Mesenchymal stem cell (in vitro differentiated cells and primary cell): ENCODE data around the gene CASP8AP2.

Experiments
- DNase-seq: peaks from one replicate; pipeline ENCODE4 v3.0.0-alpha.2; 2013
- H2AFZ ChIP-seq: one replicate; pipeline ENCODE4 v1.6.1; 2013; ENCODE audit warnings: low read depth, mild to moderate bottlenecking, control low read depth, inconsistent platforms, low read length, moderate library complexity
- H2AK5ac ChIP-seq: 2 replicates; pipeline ENCODE4 v1.6.1; 2013; ENCODE audit warnings: low read length, moderate library complexity, mild to moderate bottlenecking, inconsistent platforms; ENCODE audit not compliant: severe bottlenecking
- H2BK120ac ChIP-seq: one replicate; pipeline ENCODE4 v1.6.1; 2013; ENCODE audit warnings: low read depth, mild to moderate bottlenecking, inconsistent platforms, low read length, moderate library complexity
- H2BK12ac ChIP-seq, 2 experiments: one replicate each; pipeline ENCODE4 v1.6.1; 2013; ENCODE audit warnings: inconsistent platforms in 2 of 2, low read length in 2 of 2, mild to moderate bottlenecking in 2 of 2, moderate library complexity in 2 of 2, control low read depth in 1 of 2
- H2BK15ac ChIP-seq: one replicate; pipeline ENCODE4 v1.6.1; 2013; ENCODE audit warnings: mild to moderate bottlenecking, low read depth, inconsistent platforms; ENCODE audit not compliant: poor library complexity, severe bottlenecking
- H2BK5ac ChIP-seq: 2 replicates; pipeline ENCODE4 v1.6.1; 2013; ENCODE audit warnings: low read depth, mild to moderate bottlenecking, low read length, control low read depth, inconsistent platforms; ENCODE audit not compliant: poor library complexity, severe bottlenecking
- H3K14ac ChIP-seq, 2 experiments: one replicate each; pipeline ENCODE4 v1.6.1; 2013; ENCODE audit warnings: inconsistent platforms in 2 of 2, low read length in 2 of 2, control low read depth in 1 of 2, mild to moderate bottlenecking in 1 of 2, moderate library complexity in 1 of 2
- H3K18ac ChIP-seq, 2 experiments: one replicate each; pipeline ENCODE4 v1.6.1; 2013; ENCODE audit warnings: inconsistent platforms in 2 of 2, low read length in 2 of 2, control low read depth in 1 of 2, low read depth in 1 of 2, mild to moderate bottlenecking in 1 of 2
- H3K23ac ChIP-seq, 2 experiments: one replicate each; pipeline ENCODE4 v1.6.1; 2013; ENCODE audit warnings: inconsistent platforms in 2 of 2, low read length in 2 of 2, mild to moderate bottlenecking in 2 of 2, moderate library complexity in 2 of 2, control low read depth in 1 of 2
- H3K27ac ChIP-seq: 2 replicates; pipeline ENCODE4 v1.5.1; 2013; ENCODE audit warnings: mild to moderate bottlenecking, moderate library complexity, low read length, control low read depth, inconsistent platforms; ENCODE audit not compliant: poor library complexity, severe bottlenecking
- H3K27me3 ChIP-seq, 2 experiments: 2 replicates each; pipeline versions ENCODE4 v1.6.1 to v1.7.0; 2013; ENCODE audit warnings: low read length in 2 of 2, mild to moderate bottlenecking in 2 of 2, moderate library complexity in 2 of 2, control low read depth in 1 of 2, inconsistent platforms in 1 of 2; ENCODE audit not compliant: control insufficient read depth in 1 of 2, insufficient read depth in 1 of 2
- H3K36me3 ChIP-seq, 2 experiments: 2 replicates each; pipeline versions ENCODE4 v1.6.1 to v1.7.0; 2013; ENCODE audit warnings: low read length in 2 of 2, control low read depth in 1 of 2, inconsistent platforms in 1 of 2, low read depth in 1 of 2, mild to moderate bottlenecking in 1 of 2; ENCODE audit not compliant: insufficient read depth in 2 of 2, control insufficient read depth in 1 of 2
- H3K4ac ChIP-seq, 2 experiments: one replicate each; pipeline ENCODE4 v1.6.1; 2013; ENCODE audit warnings: inconsistent platforms in 2 of 2, low read length in 2 of 2, mild to moderate bottlenecking in 2 of 2, moderate library complexity in 2 of 2, control low read depth in 1 of 2, low read depth in 1 of 2
- H3K4me1 ChIP-seq: 2 replicates; pipeline ENCODE4 v1.6.1; 2013; ENCODE audit warnings: low read depth, low read length, control low read depth; ENCODE audit not compliant: control insufficient read depth, insufficient read depth
- H3K4me2 ChIP-seq: 2 replicates; pipeline ENCODE4 v1.6.1; 2013; ENCODE audit warnings: low read length, mild to moderate bottlenecking, inconsistent platforms; ENCODE audit not compliant: poor library complexity, severe bottlenecking
- H3K4me3 ChIP-seq, 2 experiments: 2 replicates each; pipeline versions ENCODE4 v1.5.1 to v1.7.0; 2013; ENCODE audit warnings: low read length in 2 of 2, mild to moderate bottlenecking in 2 of 2, control low read depth in 1 of 2, low read depth in 1 of 2; ENCODE audit not compliant: insufficient read depth in 1 of 2
- H3K79me1 ChIP-seq: replicated peaks from 2 replicates; pipeline ENCODE4 v1.6.1; 2013; ENCODE audit warnings: mild to moderate bottlenecking, control low read depth, low read length, inconsistent platforms; ENCODE audit not compliant: poor library complexity, severe bottlenecking
- H3K9ac ChIP-seq: 2 replicates; pipeline ENCODE4 v1.7.0; 2013; ENCODE audit warnings: mild to moderate bottlenecking, low read length, moderate library complexity
- H3K9me3 ChIP-seq: 2 replicates; pipeline ENCODE4 v1.7.0; 2013; ENCODE audit warnings: mild to moderate bottlenecking, low read length; ENCODE audit not compliant: control insufficient read depth
- H4K8ac ChIP-seq: one replicate; pipeline ENCODE4 v1.6.1; 2013; ENCODE audit warnings: inconsistent platforms, mild to moderate bottlenecking, low read length, moderate library complexity
- H4K91ac ChIP-seq: one replicate; pipeline ENCODE4 v1.6.1; 2013; ENCODE audit warnings: mild to moderate bottlenecking, low read length, inconsistent platforms
- WGBS: methylation state at CpG from one replicate; pipeline ENCODE4 v1.1.7; 2013; ENCODE audit warnings: mixed read lengths; 5-methylcytosine and 5-hydroxymethylcytosine counted together

The CASP8AP2 gene

GRCh38 chr6:89828988-89829471 is 650 bp upstream of the CASP8AP2 start:
- 32% methylated on average over 18 of the region's 18 CpGs for WGBS
- H2BK5ac ChIP-seq = no peak overlapping the region
- H2AFZ ChIP-seq = peak overlapping the region; percentile 16
- no peak overlapping the region for H4K91ac ChIP-seq
- peak overlapping the region; percentile 92 for H3K9ac ChIP-seq
- no peak overlapping the region for H2AK5ac ChIP-seq
- H3K4me1 ChIP-seq = peaks cover 7% of the 10 kb centered on the region
- H3K23ac ChIP-seq = no peak overlapping the region
- peaks cover 12% of the 10 kb centered on the region for H3K79me1 ChIP-seq
- no peak overlapping the region for H2BK12ac ChIP-seq
- H3K4me2 ChIP-seq = peak overlapping the region; percentile 79
- peak overlapping the region; percentile 75 for H2BK120ac ChIP-seq
- no peaks in the 10 kb centered on the region for H3K27me3 ChIP-seq
- no peak for DNase-seq
- peak overlapping the region; percentile 38 to 98 for H3K4me3 ChIP-seq
- H3K27ac ChIP-seq = peak overlapping the region; percentile 62
- no peak overlapping the region for H3K4ac ChIP-seq
- peaks cover 3 to 16% of the 10 kb centered on the region in 2 experiments for H3K36me3 ChIP-seq
- no peaks in the 10 kb centered on the region for H3K9me3 ChIP-seq
- peak overlapping the region in 1 of 2 experiments; percentile 71 for H3K18ac ChIP-seq
- H3K14ac ChIP-seq = no peak overlapping the region
- H4K8ac ChIP-seq = peak overlapping the region; percentile 78
- peak overlapping the region; percentile 40 for H2BK15ac ChIP-seq

DNA sequence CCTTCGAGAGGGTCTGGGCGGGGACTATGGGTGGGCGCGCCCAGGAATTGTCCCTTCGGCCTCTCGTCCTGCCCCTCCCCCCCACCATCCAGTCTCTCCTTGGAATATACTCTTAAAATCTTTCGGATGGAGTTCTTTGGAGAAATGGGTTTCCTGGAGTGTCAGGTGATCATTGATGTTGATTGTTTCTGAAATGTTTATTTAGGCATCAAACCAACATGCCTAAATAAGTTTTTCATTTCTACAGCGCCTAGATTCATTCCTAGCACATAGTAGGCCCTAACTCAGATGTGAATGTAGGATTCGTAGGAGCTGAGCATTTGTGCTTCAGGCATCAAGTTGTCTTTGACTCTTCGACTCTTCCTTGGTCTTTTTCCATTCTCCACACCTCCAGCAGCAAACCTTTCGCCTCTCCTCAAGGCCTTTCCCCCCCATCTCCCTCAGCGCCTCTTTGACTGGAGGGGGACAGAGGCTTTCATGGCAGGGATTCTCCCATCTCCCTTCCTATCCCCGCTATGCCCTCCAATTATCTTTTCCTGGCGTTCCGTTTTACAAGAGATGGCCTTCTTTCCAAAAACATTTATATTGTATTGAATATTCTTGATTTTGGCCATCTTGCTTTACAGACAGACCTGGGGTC is 610 bp downstream of the CASP8AP2 start:
- peak overlapping the region; percentile 18 for H4K91ac ChIP-seq
- H3K4me1 ChIP-seq = peaks cover 7% of the 10 kb centered on the region
- no peaks in the 10 kb centered on the region for H3K27me3 ChIP-seq
- H3K9me3 ChIP-seq = no peaks in the 10 kb centered on the region
- WGBS = 11% methylated on average over 7 of the region's 15 CpGs
- no peak overlapping the region for H3K23ac ChIP-seq
- H3K4me2 ChIP-seq = peak overlapping the region; percentile 91
- H3K79me1 ChIP-seq = peaks cover 14% of the 10 kb centered on the region
- H3K4ac ChIP-seq = peak overlapping the region; percentile 75 to 80
- peak overlapping the region; percentile 89 for H3K9ac ChIP-seq
- H2BK5ac ChIP-seq = no peak overlapping the region
- H2BK15ac ChIP-seq = no peak overlapping the region
- H3K4me3 ChIP-seq = peak overlapping the region; percentile 98
- H2BK120ac ChIP-seq = peak overlapping the region; percentile 77
- no peak overlapping the region for H3K27ac ChIP-seq
- peaks cover 3 to 16% of the 10 kb centered on the region in 2 experiments for H3K36me3 ChIP-seq
- H2AK5ac ChIP-seq = no peak overlapping the region
- no peak for DNase-seq
- H2BK12ac ChIP-seq = no peak overlapping the region
- H3K18ac ChIP-seq = peak overlapping the region; percentile 58 to 90
- H4K8ac ChIP-seq = peak overlapping the region; percentile 98
- H3K14ac ChIP-seq = peak overlapping the region in 1 of 2 experiments; percentile 89
- peak overlapping the region; percentile 75 for H2AFZ ChIP-seq

GRCh38 chr6:89834884-89835792 is 5.5 kb downstream of the CASP8AP2 start:
- no peak overlapping the region for H3K4me2 ChIP-seq
- H3K18ac ChIP-seq = no peak overlapping the region
- no peak overlapping the region for H2BK15ac ChIP-seq
- no peak overlapping the region for H3K9ac ChIP-seq
- H3K79me1 ChIP-seq = peaks cover 20% of the 10 kb centered on the region
- H3K4me3 ChIP-seq = no peak overlapping the region
- H3K27me3 ChIP-seq = no peaks in the 10 kb centered on the region
- no peak overlapping the region for H4K91ac ChIP-seq
- peaks cover 2% of the 10 kb centered on the region for H3K4me1 ChIP-seq
- no peak overlapping the region for H3K27ac ChIP-seq
- no peak overlapping the region for H2BK120ac ChIP-seq
- whole genome bisulfite sequencing = 93% methylated on average over 12 of the region's 12 CpGs
- no peak for DNase-seq
- no peak overlapping the region for H3K4ac ChIP-seq
- H2AK5ac ChIP-seq = no peak overlapping the region
- H2AFZ ChIP-seq = no peak overlapping the region
- H3K14ac ChIP-seq = no peak overlapping the region
- no peak overlapping the region for H2BK5ac ChIP-seq
- no peak overlapping the region for H4K8ac ChIP-seq
- no peaks in the 10 kb centered on the region for H3K9me3 ChIP-seq
- no peak overlapping the region for H3K23ac ChIP-seq
- no peak overlapping the region for H2BK12ac ChIP-seq
- peaks cover 17 to 32% of the 10 kb centered on the region in 2 experiments for H3K36me3 ChIP-seq

- Histone ChIP-seq H3K4ac (no peak overlapping the region), H2BK12ac (no peak overlapping the region), H3K27me3 (no peaks in the 10 kb centered on the region), H3K9ac (no peak overlapping the region), H3K4me3 (no peak overlapping the region), H2BK120ac (no peak overlapping the region), H3K14ac (no peak overlapping the region), H3K4me1 (peaks cover 1% of the 10 kb centered on the region), H3K23ac (no peak overlapping the region), H2AK5ac (no peak overlapping the region), H2AFZ (no peak overlapping the region), H3K4me2 (no peak overlapping the region), H2BK15ac (no peak overlapping the region), H4K8ac (no peak overlapping the region), H3K9me3 (no peaks in the 10 kb centered on the region), H3K36me3 (peaks cover 17 to 37% of the 10 kb centered on the region in 2 experiments), H3K18ac (no peak overlapping the region), H4K91ac (no peak overlapping the region), H3K79me1 (peaks cover 20% of the 10 kb centered on the region), H2BK5ac (no peak overlapping the region), H3K27ac (no peak overlapping the region)
- DNase-seq = no peak
- 97% methylated on average over 8 of the region's 8 CpGs for WGBS
Observed at GRCh38 chr6:89836639-89837222, 7.1 kb downstream of the CASP8AP2 start.
